Activated CD8-positive, alpha-beta memory T cell treated with anti-CD3 and anti-CD28 coated beads, Interleukin-2, amount 50 U/mL, for 1 hour (primary cell): ENCODE data around the gene SGPP2.
"Not testable (repeated sequence)": the region's sequence is repeated elsewhere in the genome, so short reads cannot be mapped to it uniquely, and the experiment has no call there.

Experiments
- DNase-seq: peaks from one replicate; pipeline ENCODE4 v3.0.0-alpha.2; 2020; ENCODE audit errors: extremely low read depth

SGPP2 gene

DNA sequence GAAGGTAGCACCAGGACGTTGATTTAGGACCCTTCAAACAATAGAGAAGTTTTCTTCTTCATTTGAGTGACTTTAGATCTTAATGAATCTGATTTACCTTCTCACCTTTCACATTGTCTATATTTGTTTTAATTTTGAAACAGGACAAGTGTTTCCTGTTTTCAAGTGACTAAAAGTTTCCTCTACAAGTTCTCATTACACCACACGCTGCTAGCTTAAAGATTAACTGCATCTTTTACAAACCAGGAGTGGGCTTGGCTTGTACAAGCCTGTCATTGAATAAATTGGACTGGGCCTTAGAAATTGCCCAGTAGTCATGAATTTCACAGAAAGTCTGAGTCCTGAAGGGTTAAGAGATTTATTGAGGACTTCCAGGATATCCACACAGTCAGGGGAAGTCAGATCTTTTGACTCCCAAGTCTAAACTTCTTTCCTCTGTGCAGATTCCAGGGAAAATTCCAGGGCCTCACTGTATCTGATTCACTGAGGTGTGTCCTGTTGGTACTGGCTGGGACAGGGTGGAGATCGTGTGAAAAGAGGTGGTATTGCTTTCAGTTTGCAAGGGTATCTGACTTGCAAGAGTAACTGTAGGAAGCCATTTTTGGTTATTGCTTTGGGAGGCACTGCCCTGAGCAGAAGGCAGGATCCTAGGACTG lies 3.4 kb downstream of the SGPP2 start:
- no peak for DNase-seq

DNA sequence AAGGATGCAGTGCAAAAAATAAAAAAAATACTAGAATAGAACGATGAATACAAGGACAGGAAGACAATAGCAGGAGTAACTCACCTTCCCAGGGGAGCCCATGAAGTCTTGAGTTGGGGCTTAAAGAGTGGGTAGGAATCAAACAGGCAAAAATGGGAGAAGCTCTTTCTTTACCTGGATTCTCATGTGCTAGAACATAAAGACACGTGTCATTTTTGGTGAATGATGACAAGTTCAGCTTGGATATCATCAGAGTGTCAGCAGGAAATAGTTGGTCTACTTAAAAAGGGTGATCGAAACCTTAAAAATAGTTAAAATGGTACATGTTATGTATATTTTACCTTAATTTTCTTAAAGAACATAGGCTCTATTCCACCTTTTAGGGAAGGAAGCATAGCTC lies 5.7 kb downstream of the SGPP2 start:
- no peak for DNase-seq

DNA sequence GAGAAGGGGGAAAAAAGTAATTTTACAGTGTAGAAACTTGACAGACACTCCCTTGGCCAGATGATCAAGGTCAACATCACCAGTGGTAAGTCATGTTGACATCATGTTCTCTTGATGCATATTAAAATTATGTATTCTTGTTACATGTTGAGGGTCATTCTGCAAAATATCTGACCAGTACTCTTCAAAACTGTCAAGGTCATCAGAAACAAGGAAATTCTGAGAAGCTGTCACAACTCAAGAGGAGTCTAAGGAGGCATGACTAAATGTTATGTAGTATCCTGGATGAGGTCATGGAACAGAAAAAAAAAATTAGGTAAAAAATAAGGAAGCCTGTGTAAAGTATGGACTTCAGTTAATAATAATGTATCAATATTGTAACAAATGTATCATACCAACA lies 6.3 kb downstream of the SGPP2 start:
- no peak for DNase-seq

DNA sequence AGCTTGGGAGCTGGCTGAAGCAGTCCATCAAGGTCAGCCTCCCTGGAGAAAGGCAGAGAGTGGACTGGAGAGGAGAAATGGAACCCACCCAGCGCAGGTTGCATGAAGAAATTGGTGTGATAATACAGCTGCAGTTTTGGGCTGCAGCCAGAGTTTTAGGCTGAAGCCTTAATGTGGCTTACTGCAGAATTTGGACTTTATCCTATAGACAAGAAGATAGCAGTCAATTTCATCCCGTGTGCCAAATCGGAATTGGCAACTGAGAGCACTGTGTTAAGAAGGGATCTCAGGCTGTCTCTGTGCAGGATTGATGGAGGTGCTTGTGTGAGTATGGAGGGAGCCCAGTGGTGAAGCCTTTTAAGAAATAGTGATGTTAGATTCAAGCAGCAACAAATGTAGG lies 7.5 kb downstream of the SGPP2 start:
- no peak for DNase-seq

DNA sequence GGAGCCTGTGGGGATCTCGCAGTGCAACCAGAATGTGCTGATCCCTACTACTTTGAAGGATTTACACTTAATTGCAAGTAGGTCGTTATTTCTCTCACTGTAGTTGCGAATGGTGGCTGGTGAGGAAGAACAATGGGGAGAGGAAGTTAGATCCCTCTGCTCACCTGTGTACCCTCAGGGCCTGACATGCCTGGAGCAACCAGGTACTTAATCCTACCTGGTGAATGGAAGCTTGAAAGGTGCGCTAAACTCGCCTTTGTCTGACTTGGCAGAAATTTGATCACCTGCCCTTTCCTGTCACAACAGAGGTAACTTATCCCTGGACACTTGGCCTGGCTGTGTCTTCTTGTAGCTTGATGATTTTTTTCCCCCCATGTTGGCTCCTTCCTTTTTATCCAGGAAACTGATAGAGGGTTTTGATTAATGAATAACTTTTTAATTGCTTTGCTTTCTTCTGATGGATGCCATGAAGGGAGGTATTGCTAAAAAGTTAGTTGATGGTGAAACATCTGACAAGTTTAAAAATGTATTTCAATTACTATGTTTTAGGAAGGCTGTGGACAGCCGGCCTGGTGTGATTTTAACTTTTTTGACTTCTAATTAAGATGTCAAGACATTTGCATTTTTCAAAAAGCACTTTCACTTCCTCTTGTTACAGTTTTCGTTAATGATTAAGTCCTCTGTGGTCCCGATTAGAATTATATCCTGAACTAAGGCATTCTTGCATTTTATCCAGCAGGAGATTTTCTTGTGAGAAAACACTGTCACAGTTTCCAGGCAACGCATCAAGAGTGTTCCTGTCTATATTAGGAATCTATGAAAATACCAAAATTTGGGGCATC lies 9.2 kb downstream of the SGPP2 start:
- no peak for DNase-seq

DNA sequence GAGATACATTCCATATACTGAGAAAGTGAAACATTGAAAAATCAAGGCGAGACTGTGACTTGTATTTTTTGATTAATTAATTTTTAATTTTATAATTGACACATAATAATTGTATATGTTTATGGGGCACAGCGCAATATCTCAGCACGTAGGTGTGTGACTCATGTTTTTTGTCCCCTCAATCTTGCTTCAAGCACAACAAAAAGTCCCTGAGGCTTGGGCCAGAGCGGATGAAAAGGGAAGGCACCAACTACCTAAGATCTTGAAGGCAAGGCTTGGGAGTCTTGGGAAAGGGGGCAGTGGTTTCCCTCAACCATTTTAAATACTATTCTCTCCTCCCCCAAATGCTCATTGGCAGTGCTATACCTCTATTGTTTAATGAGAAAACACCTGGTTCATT lies 9.9 kb downstream of the SGPP2 start:
- DNase-seq, result no peak

DNA sequence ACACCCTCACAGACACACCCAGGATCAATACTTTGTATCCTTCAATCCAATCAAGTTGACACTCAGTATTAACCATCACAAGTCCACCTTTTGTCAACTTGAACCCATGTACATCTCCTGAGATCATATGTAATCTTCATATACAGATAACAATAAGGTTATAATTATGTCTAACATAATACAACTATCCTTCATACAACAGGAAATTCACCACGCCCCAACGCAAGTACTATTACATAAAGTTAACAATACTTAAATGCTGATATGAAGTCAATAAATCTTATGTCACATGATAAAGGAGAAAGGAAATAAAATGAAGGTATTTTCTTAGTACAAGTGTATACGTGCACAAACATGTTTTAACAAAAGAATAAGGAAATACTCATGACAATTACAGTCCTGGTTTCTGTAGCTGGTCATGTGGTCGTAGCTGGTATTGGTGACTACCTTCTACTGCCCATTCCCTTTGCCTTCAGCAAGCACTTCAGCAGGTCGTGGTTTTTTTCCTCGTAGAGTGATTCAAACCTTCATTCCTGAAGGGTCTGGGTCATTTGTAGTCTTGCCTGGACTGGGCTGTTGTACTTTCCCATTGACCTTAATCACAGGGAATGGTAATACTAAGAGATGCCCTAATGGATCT lies 11.2 kb downstream of the SGPP2 start:
- DNase-seq, result not testable (repeated sequence)

DNA sequence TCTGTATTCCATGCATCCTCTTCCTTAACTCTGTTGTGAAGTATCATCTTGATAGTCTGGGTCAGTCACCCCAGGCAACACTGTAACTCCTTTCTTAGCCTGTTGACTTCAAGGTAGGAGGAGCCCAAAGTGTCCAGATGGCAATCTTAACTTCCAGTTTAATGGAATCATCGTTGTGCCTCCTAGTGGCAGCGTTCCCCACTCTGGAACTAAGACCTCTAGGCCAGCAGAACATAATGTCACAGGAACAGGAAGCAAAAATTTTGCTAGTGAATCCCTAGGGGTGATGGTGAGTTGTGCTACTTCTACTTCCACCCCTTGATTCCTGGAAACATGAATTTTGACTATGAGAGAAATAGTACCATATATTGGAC lies 11.7 kb downstream of the SGPP2 start:
- DNase-seq, result no peak

DNA sequence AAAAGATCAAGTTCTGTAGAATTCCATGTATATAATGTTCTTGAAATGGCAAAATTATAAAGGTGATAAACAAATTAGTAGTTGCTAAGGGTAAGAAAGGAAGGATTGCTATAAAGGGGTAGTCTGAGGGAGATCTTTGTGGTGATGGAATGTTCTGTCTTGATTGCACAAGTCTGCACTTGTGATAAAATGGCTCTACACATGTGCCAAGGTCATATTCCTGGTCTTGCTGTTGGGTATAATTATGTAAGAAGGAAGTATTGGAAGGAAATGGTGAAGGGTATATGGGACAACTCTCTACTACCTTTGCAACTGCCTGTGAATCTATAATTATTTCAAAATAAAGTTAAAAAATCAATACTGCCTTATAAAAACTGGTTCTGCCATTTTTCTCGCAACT lies 15.3 kb downstream of the SGPP2 start:
- DNase-seq, result no peak

DNA sequence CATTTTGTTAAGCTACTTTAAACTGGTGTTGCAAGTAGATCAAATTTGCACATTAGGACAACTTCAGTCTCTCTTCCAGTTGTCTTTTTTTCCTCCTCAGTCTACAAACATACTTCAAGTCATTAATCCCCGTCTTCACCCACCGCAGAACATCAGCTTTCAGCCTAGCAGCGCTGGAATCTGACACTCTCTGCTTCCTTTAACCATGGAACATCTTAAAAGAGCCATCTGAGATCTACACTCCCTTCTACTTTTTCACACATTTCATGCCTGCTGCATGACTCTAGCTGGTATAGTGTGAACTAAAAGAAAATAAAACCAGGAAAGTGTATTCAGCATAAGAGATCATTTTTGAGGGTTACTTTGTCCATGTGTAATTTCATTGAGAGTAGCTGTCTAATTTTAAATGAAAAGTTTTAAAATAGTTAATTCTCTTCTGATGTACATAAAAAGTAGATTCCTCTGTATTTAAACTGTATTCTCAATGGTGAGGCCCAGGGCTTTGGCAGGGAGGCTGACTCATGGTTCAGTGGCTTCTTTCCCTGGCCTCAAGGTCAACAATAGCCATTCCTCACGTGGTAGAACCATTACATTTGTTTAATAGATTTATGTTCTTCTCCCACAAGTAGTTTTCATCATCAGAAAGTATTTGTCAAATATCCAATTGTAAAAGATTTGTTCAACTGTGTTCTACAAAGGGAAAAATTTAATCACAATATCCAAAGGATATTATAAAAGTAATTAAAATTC lies 16.5 kb downstream of the SGPP2 start:
- DNase-seq, result no peak

DNA sequence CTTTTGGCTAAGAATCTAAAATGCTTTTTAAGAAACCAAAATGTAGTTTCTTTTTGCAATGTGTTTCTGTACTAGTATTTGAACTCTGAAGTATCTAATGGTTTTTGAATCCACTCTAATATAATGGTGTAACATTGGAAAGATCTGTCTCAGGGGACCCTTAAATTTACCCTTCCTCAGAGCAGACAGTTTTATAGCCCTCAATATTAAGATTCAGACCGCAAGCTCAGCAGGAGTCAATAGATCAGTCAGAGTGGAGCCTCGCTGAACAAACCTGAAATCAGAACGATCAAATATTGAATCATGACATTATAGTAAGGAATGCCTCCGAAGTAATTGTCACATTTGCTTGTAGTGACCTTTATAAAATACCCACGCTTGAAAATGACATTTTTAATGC lies 18.3 kb downstream of the SGPP2 start:
- no peak for DNase-seq

DNA sequence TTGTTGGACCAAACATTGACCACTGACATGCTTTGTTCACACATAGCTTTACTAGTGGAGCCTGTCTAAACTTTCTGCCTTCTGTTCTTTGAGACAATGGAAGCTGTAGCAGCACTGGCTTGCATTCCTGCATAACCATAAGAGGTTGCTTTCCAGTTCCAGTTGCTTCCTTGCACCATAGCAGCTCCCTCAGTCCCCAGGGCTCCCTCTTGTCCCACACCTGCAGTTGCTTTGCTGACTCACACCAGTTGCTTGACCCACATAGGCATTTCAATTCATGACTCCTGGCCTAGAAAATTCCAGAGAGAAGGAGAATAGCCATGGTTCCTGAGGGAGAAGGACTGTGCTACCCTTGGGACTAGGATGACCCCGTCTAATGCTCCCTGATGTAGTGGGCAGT lies 20.9 kb downstream of the SGPP2 start:
- DNase-seq, result no peak

DNA sequence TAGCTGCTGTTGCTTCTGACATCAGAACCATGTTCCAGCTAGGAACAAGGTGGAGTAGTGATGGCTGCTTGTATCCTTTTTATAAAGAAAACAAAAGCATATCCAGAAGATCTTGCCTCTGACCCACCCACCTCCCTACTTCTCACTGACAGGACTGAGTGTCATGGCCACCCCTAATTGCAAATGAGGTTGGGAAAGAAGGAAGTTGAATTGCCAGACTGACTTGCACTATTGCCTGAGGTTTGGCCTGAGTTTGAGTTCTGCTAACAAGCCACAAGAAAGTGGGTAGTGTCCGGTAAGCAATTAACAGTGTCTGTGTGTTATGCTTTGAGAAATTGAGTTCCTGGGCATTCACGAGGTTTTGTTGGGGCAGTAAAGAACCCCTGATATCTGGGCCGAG lies 22.8 kb downstream of the SGPP2 start:
- no peak for DNase-seq

DNA sequence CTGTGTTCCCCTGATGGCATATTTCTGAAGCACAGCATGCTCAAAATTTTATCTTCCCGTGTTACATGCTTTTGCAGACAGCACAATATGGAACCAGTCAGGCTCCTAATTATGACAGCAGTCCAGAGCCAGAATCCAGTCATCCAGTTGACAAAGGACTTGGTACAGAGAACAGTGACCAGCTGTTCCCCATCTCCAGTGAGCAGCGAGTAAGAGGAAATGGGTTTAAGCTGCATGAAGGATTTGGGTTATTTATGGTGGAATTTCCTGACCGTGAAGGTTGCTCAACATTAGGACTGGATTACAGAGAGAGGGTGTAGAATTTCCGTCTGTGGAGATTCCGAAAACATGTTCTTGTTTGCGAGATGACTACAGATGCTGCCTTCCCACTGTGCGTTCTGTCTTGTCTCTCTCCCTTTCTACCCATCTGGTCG lies 24.4 kb downstream of the SGPP2 start:
- DNase-seq, result no peak

DNA sequence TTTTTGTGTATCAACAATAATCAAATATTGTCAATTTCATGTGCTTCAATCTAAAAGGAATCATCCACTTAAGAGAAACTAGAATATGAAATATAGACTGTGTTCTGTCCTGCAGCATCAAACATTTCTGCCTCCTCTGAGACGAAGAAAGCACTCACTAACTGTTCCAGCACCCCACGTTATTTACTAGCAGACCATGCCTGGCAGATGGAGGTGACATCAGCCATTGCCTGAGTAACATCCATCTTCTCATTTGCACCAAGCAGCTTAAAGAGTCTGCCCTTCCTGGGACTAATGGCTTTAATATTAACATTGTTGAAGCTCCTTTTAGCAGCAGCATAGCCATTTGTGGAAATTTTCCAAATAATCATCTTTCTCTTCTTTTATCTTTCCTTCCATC lies 25.7 kb downstream of the SGPP2 start:
- no peak for DNase-seq

DNA sequence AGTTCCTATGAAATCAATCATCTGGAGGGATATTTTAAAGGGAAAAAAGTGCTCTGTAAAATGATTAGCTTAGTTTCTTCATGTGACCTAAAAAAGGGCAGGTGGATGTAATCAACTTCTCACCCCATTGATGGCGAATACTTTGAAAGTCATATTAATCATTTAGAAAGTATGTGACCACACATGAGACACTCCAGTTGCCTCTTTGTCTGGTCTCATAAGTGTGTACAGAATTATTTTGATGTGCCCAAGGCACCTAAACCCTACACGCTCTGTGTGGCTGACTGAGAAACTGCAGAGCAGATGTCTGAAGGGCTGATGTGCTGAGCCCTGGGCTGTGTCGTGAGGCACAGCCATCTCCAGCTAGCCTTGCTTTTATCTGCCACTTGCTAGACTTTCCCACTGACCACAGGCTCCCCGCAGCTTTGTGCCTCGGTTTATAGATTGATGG lies 26.9 kb downstream of the SGPP2 start:
- no peak for DNase-seq

DNA sequence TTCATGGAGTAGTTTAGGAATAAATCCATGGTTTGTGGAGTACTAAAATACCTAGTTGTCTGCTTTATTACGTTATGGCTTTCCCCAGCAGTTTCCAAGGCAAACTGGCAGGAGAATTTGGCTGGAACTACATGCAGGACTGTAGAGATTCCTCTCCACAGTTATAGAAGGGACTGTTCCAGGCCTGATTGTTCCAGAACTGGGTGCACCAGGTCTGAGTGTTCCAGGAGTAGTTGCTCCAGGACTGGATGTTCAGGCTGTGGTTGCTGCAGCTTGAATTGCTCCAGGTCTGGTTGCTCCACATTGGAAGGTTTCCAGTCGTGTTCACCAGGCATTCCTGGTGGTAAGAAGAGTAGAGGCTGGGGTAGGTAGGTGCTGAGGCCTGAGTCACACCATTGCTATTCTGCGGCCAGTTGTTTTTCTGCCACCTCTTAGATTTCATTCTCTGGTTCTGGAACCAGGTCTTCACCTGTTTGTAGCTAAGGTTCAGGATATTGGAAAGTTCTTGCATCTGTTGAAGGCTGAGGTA lies 28.1 kb downstream of the SGPP2 start:
- DNase-seq, result no peak

DNA sequence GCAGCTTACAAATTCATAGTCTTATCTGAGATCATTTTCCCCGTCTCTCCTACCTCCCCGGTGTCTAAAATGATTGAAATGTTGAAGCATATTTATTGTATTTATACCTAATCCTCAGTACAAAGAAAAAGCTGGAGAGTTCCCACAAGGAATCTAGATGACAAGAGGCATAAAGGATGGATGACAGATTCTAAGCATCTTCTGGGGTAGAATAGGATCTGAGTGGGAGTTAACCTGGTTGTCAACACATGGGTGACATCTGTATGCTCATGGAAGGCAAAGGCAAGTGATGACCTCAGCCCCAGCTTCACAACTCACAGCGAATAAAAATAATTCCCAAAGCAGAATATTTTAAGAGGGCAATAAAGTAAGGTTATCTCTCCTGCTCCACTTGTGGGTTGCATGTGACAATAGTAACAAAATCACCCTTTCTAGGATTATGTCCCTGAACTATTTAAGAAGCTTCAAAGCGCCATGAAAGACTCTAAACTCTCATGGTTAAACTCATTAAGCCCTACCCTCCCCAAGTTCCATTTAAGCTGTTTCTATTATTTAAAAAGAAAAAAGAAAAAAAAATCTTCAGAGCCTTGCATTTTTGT lies 32.2 kb downstream of the SGPP2 start:
- no peak for DNase-seq

DNA sequence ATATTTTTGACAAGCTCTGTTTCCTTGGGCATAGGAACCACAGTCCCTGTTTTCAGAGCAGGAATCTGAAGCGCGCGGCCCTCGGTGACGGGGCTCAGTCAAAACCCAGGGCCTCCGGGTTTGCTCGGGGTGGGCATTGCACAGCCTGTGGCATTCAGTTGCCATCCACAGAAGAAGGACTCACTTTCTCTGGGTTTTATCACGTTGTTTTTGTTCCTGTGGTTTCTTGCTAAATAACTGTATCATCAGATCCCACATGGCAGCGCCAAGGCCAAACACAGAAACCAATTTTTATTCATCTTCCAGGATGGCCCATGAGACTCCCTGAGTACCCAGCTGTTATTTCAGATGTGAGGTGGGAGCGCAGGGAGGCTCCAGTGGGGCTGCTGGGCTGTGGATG lies 35.6 kb downstream of the SGPP2 start:
- no peak for DNase-seq

DNA sequence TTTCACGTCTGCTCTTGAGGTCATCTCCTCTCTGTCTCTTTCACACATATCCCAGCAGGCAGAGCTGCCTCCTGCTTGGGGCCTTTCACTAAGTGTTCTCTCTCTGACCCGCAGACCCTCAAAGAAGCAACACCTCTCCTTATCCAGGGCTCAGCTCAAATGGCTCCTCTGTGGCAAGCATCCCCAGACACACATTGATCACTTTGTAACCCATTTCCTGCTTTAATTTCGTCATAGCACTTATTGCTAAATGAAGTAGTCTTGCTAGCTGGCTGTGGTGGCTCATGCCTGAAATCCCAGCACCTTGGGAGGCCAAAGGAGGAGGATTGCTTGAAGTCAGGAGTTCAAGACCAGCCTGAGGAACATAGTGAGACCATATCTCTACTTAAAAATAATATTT lies 41.4 kb downstream of the SGPP2 start:
- no peak for DNase-seq

DNA sequence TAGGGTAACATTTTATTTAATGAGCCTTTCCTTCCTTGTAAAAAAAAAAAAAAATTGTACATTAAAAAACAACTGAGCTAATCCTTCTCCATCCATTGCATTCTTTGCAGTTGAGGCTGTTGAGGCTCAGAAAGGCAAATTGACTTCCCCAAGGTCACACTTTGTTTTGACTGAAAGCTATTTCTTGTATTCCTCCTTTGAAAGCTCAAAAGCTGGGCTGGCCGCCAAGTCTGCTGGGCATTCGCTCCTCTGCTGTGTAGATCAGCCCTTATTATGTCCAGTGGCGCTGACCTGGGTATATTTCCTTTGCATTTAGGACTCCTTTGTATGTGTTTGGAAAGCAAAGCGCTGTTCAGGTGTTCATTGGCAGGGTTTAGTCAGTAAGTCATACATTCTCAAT lies 44.0 kb downstream of the SGPP2 start:
- DNase-seq, result no peak
